Measurements from ENCODE around the gene THAP4. TPM values are rescaled to one million over a fixed set of nuclear protein-coding genes. Genes with fewer than 3 reads are reported as not detected.

Gene THAP4
- total RNA-seq, 1 experiment from 2014 or later: 71.2 TPM

DNA sequence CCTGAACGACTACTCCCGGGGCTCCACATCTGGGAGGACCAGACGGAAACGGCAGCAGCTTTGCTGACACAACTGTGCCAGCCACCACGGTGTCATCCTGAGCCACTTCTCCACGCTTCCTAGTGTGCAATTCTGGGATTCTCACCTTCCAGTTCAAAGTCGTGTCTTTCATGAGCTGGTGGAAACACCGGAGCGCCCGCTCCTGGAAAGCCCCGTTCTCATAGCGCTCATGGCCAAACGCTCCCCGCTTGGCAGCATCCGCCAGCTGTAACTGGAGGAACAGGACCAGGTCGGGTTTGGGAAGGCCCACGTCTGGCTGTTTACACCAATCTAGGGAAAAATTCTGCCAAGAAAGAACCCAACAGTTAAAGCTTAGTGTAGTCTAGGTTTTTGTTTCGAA, 41.3 kb upstream of the THAP4 start:
- intact Hi-C loops (cut with micrococcal nuclease): no loop called here
- ChIA-PET POLR2A (interaction anchor here (1.8 kb wide), 1 partner anchor 8 kb away, joined by 4 read pairs; the partner anchor contains the start of gene DTYMK), CTCF (no interaction called here), RAD21 (ENCODE audit: low non-redundant PET in 1 of 2, low total read pairs in 2 of 2, uncharacterized antibody in 2 of 2, unreplicated experiment in 2 of 2) (no interaction called here)
- Histone ChIP-seq H3K79me2 (ENCODE audit: insufficient read depth, low read length) (peaks cover 34% of the 10 kb centered on the region), H3K36me3 (ENCODE audit: control insufficient read depth in 1 of 2, insufficient read depth in 2 of 2, low read length in 2 of 2) (peaks cover 33 to 40% of the 10 kb centered on the region in 2 experiments), H3K4me3 (replicated peaks in 1 of 2; ENCODE audit: low read depth in 1 of 2, low read length in 2 of 2) (no peak overlapping the region), H3K4me1 (ENCODE audit: control insufficient read depth in 1 of 2, insufficient read depth in 2 of 2, low read length in 2 of 2) (peaks cover 0 to 3% of the 10 kb centered on the region in 2 experiments; a peak in 2 of 4 replicates), H3K27ac (ENCODE audit: low read depth, low read length) (no peak overlapping the region), H3K9me2 (ENCODE audit: insufficient read depth) (no peaks in the 10 kb centered on the region), H4K20me1 (ENCODE audit: insufficient read depth) (no peaks in the 10 kb centered on the region), H2AFZ (ENCODE audit: low read depth, low read length, poor library complexity, severe bottlenecking) (no peak overlapping the region), H3K9me3 (ENCODE audit: control insufficient read depth in 1 of 2, insufficient read depth in 1 of 2, low read depth in 1 of 2, low read length in 2 of 2) (no peaks in the 10 kb centered on the region), H3K9ac (ENCODE audit: low read length) (no peak overlapping the region), H3K27me3 (ENCODE audit: insufficient read depth, low read length) (no peaks in the 10 kb centered on the region), H3K4me2 (ENCODE audit: low read length) (no peak overlapping the region)
- ATAC-seq: no peak
- BruUV-seq (replicated peaks): no TSS peak
- TF ChIP-seq ELF1 (IDR thresholded peaks at IDR 0.05; ENCODE audit: borderline replicate concordance, low read depth) (no peak), CTCF (IDR thresholded peaks at IDR 0.05 in 2 of 3, conservative IDR thresholded peaks at IDR 0.05 in 1 of 3; ENCODE audit: borderline replicate concordance in 1 of 3, insufficient read depth in 1 of 3, low read depth in 2 of 3, low read length in 2 of 3) (no peak), POLR2AphosphoS5 (IDR thresholded peaks at IDR 0.05; ENCODE audit: low read depth, low read length) (no peak), TCF7L2 (IDR thresholded peaks at IDR 0.05; ENCODE audit: borderline replicate concordance, extremely low read depth, insufficient read depth, insufficient read length) (no peak), CEBPB (IDR thresholded peaks at IDR 0.05; ENCODE audit: low read depth) (no peak), RAD21 (IDR thresholded peaks at IDR 0.05; ENCODE audit: low read depth) (no peak), CBX3 (IDR thresholded peaks at IDR 0.05; ENCODE audit: low read depth) (no peak)
- TF ChIP-seq, protein P1, sequence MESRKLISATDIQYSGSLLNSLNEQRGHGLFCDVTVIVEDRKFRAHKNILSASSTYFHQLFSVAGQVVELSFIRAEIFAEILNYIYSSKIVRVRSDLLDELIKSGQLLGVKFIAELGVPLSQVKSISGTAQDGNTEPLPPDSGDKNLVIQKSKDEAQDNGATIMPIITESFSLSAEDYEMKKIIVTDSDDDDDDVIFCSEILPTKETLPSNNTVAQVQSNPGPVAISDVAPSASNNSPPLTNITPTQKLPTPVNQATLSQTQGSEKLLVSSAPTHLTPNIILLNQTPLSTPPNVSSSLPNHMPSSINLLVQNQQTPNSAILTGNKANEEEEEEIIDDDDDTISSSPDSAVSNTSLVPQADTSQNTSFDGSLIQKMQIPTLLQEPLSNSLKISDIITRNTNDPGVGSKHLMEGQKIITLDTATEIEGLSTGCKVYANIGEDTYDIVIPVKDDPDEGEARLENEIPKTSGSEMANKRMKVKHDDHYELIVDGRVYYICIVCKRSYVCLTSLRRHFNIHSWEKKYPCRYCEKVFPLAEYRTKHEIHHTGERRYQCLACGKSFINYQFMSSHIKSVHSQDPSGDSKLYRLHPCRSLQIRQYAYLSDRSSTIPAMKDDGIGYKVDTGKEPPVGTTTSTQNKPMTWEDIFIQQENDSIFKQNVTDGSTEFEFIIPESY (IDR thresholded peaks at IDR 0.05; ENCODE audit: extremely low read depth, insufficient replicate concordance, low read length): no peak
- TF ChIP-seq, protein P2, sequence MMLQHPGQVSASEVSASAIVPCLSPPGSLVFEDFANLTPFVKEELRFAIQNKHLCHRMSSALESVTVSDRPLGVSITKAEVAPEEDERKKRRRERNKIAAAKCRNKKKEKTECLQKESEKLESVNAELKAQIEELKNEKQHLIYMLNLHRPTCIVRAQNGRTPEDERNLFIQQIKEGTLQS (IDR thresholded peaks at IDR 0.05): no peak
- no peak for DNase-seq (ENCODE audit: low read depth, low spot score)

All from HCT116 (cell line).